Panc1 (cell line): ENCODE measurements around the gene CENPP.
"Not testable (repeated sequence)": the region's sequence is repeated elsewhere in the genome, so short reads cannot be mapped to it uniquely, and the experiment has no call there.

Experiments
- POLR2AphosphoS5 ChIP-seq: IDR thresholded peaks from 2 replicates; pipeline ENCODE4 v1.6.1; 2012; ENCODE audit warnings: mild to moderate bottlenecking, low read depth, low read length, moderate library complexity
- SIN3A ChIP-seq: IDR thresholded peaks from 2 replicates; pipeline ENCODE4 v1.6.1; 2012; ENCODE audit warnings: low read depth, mild to moderate bottlenecking, low read length, moderate library complexity, borderline replicate concordance; ENCODE audit not compliant: insufficient read depth
- TCF7L2 ChIP-seq: IDR thresholded peaks from 2 replicates; pipeline ENCODE4 v1.6.1; 2011; ENCODE audit warnings: mild to moderate bottlenecking, low read depth, low read length, inconsistent platforms
- TF ChIP-seq, protein P1 (sequence below): fragments of 450-650 bp; IDR thresholded peaks from 2 replicates; pipeline ENCODE4 v1.5.1; 2017; ENCODE audit warnings: mild to moderate bottlenecking
- TF ChIP-seq, protein P2 (sequence below), 2 experiments: IDR thresholded peaks; 2 replicates each; pipeline ENCODE4 v1.6.1; 2011 to 2012; ENCODE audit warnings: low read depth in 2 of 2, control low read depth in 1 of 2, low read length in 1 of 2, mild to moderate bottlenecking in 1 of 2, moderate library complexity in 1 of 2; ENCODE audit not compliant: insufficient read depth in 1 of 2

DNA sequence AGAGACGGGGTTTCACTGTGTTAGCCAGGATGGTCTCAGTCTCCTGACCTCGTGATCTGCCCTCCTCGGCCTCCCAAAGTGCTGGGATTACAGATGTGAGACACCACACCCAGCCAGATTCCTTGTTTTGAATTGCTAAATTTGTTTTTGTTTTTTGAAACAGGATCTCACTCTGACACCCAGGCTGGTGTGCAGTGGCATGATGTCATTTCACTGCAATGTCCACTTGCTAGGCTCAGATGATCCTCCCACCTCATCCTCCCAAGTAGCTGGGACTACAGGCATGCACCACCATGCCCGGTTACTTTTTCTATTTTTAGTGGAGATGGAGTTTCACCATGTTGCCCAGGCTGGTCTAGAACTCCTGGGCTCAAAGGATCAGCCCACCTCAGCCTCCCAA is 85.4 kb downstream of the CENPP start:
- TF ChIP-seq, protein P1, sequence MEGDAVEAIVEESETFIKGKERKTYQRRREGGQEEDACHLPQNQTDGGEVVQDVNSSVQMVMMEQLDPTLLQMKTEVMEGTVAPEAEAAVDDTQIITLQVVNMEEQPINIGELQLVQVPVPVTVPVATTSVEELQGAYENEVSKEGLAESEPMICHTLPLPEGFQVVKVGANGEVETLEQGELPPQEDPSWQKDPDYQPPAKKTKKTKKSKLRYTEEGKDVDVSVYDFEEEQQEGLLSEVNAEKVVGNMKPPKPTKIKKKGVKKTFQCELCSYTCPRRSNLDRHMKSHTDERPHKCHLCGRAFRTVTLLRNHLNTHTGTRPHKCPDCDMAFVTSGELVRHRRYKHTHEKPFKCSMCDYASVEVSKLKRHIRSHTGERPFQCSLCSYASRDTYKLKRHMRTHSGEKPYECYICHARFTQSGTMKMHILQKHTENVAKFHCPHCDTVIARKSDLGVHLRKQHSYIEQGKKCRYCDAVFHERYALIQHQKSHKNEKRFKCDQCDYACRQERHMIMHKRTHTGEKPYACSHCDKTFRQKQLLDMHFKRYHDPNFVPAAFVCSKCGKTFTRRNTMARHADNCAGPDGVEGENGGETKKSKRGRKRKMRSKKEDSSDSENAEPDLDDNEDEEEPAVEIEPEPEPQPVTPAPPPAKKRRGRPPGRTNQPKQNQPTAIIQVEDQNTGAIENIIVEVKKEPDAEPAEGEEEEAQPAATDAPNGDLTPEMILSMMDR, result not testable (repeated sequence)
- TF ChIP-seq POLR2AphosphoS5, TCF7L2, SIN3A: not testable (repeated sequence)
- TF ChIP-seq, protein P2, sequence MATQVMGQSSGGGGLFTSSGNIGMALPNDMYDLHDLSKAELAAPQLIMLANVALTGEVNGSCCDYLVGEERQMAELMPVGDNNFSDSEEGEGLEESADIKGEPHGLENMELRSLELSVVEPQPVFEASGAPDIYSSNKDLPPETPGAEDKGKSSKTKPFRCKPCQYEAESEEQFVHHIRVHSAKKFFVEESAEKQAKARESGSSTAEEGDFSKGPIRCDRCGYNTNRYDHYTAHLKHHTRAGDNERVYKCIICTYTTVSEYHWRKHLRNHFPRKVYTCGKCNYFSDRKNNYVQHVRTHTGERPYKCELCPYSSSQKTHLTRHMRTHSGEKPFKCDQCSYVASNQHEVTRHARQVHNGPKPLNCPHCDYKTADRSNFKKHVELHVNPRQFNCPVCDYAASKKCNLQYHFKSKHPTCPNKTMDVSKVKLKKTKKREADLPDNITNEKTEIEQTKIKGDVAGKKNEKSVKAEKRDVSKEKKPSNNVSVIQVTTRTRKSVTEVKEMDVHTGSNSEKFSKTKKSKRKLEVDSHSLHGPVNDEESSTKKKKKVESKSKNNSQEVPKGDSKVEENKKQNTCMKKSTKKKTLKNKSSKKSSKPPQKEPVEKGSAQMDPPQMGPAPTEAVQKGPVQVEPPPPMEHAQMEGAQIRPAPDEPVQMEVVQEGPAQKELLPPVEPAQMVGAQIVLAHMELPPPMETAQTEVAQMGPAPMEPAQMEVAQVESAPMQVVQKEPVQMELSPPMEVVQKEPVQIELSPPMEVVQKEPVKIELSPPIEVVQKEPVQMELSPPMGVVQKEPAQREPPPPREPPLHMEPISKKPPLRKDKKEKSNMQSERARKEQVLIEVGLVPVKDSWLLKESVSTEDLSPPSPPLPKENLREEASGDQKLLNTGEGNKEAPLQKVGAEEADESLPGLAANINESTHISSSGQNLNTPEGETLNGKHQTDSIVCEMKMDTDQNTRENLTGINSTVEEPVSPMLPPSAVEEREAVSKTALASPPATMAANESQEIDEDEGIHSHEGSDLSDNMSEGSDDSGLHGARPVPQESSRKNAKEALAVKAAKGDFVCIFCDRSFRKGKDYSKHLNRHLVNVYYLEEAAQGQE (IDR thresholded peaks at IDR 0.05; ENCODE audit: insufficient read depth in 1 of 2, low read depth in 2 of 2, low read length in 1 of 2), result not testable (repeated sequence)
